Tibial artery (tissue), 4 donors: ENCODE results near the gene SDHB.

Experiments used
- DNase-seq, 2 donors: peaks; one replicate each; pipeline ENCODE4 v3.0.0-alpha.2; 2019
- H3K27ac ChIP-seq, 2 donors: fragments of 200-600 bp; sonication (generic) in 1 of 2; 1 replicate in 1 of 2; 2 replicates in 1 of 2; pipeline ENCODE4 v1.5.1; 2018 to 2019; ENCODE audit warnings: mild to moderate bottlenecking in 1 of 2
- H3K27me3 ChIP-seq, 2 donors: fragments of 200-600 bp; sonication (generic) in 1 of 2; one replicate each; pipeline versions ENCODE4 v1.5.1 to v1.6.0; 2016 to 2019
- H3K36me3 ChIP-seq, 3 donors: fragments of 200-600 bp; sonication (generic) in 2 of 3; one replicate each; pipeline ENCODE4 v1.5.1; 2016 to 2019; ENCODE audit warnings: mild to moderate bottlenecking in 2 of 3
- H3K4me1 ChIP-seq, 4 donors: fragments of 200-600 bp; sonication (generic) in 2 of 4; 1 replicate in 3 of 4; 2 replicates in 1 of 4; pipeline ENCODE4 v1.5.1; 2016 to 2019
- H3K4me3 ChIP-seq, 2 donors: fragments of 200-600 bp; sonication (generic) in 1 of 2; 1 replicate in 1 of 2; 2 replicates in 1 of 2; pipeline ENCODE4 v1.5.1; 2018 to 2019; ENCODE audit warnings: mild to moderate bottlenecking in 2 of 2
- H3K9me3 ChIP-seq, 3 donors: fragments of 200-600 bp; sonication (generic) in 1 of 3; one replicate each; pipeline ENCODE4 v1.5.1; 2016 to 2019
- intact Hi-C: fragments of 100-400 bp; cut with DNase I; formaldehyde crosslinking; loops from one replicate; pipeline ENCODE4 v1.15.0; 2023; ENCODE audit warnings: low total_unique reads
- TF ChIP-seq, protein P1 (sequence below), 2 experiments: fragments of 200-600 bp in 1 of 2; fragments of 450-650 bp in 1 of 2; IDR thresholded peaks; one replicate each; pipeline ENCODE4 v1.5.1; 2017 to 2019; ENCODE audit warnings: antibody characterized with exemption in 2 of 2, mild to moderate bottlenecking in 1 of 2, moderate library complexity in 1 of 2

The SDHB gene

DNA sequence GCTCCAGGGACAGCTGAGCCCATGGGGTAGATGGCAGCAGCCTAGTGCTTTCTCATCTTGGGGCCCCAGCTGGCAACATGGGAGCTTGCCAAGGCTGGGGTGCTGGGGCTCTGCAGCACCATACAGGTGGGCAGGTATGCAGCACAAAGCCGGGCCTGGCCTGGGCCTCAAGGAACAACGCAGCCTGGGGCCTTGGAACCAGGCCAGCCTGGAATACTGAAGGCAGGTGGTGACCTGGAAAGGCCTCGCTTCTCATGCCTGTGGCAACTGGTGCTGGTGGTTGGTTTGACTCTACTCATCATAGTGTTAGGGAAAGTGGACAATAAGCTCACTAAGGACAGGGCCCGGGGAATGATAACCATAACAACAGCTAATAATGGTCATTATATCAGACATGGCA, 27.0 kb upstream of the SDHB start:
- no peak for DNase-seq
- TF ChIP-seq, protein P1, sequence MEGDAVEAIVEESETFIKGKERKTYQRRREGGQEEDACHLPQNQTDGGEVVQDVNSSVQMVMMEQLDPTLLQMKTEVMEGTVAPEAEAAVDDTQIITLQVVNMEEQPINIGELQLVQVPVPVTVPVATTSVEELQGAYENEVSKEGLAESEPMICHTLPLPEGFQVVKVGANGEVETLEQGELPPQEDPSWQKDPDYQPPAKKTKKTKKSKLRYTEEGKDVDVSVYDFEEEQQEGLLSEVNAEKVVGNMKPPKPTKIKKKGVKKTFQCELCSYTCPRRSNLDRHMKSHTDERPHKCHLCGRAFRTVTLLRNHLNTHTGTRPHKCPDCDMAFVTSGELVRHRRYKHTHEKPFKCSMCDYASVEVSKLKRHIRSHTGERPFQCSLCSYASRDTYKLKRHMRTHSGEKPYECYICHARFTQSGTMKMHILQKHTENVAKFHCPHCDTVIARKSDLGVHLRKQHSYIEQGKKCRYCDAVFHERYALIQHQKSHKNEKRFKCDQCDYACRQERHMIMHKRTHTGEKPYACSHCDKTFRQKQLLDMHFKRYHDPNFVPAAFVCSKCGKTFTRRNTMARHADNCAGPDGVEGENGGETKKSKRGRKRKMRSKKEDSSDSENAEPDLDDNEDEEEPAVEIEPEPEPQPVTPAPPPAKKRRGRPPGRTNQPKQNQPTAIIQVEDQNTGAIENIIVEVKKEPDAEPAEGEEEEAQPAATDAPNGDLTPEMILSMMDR (IDR thresholded peaks at IDR 0.05): no peak
- no peak overlapping the region for H3K27ac ChIP-seq
- no peak overlapping the region for H3K4me3 ChIP-seq
- intact Hi-C loops: no loop called here
- no peaks in the 10 kb centered on the region for H3K4me1 ChIP-seq
- H3K9me3 ChIP-seq: no peaks in the 10 kb centered on the region
- H3K36me3 ChIP-seq: no peaks in the 10 kb centered on the region
- peaks cover 0 to 7% of the 10 kb centered on the region in 2 donors for H3K27me3 ChIP-seq

- TF ChIP-seq, protein P1 (IDR thresholded peaks at IDR 0.05): no peak
- Histone ChIP-seq H3K4me3 (no peak overlapping the region), H3K36me3 (no peaks in the 10 kb centered on the region)
These were observed 26.4 kb upstream of the SDHB start for GRCh38 chr1:17080085-17080759.

DNA sequence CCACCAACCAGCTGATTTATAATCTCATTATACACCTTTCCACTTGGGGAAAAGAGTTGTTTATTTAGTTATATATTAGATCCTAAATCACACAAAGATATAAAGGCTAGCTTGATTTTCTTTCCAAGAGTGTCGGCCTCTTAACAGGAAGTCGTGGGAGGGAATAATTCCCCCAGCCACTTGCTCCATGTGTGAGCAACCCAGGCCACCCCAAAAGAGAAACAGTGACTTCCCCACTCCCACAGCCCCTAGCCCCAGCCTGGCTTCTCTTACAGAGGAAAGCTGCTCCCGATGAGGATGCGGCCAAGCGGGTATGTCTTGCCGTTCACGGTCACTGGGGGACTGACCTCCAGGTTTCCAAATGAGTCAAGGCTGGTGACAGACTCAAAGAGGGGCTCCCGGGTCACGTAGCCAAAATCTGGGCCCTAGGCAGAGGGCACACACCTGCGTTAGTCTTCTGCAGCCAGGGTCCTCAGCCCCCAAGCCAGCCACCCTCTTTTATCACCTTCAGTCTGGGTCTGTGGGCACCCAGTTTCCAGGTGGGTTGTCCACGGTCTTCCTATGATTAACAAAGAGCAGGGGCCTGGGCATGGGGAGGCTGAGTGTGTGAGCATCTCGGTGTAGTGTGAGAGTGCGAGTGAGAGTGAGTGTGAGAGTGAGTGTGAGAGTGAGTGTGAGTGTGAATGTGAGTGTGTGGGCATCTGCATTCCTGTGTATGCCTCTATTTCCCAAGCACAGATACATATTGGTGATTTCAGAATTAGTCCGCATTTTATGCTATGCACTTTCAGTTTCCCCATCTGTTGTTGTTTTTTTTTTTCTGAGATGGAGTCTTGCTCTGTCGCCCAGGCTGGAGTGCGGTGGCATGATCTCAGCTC, 25.4 kb upstream of the SDHB start:
- H3K27me3 ChIP-seq: peaks cover 0 to 8% of the 10 kb centered on the region in 2 donors
- H3K4me1 ChIP-seq: no peaks in the 10 kb centered on the region
- H3K4me3 ChIP-seq: no peak overlapping the region
- H3K27ac ChIP-seq: no peak overlapping the region
- H3K36me3 ChIP-seq: no peaks in the 10 kb centered on the region
- intact Hi-C loops: no loop called here
- no peaks in the 10 kb centered on the region for H3K9me3 ChIP-seq
- TF ChIP-seq, protein P1 (IDR thresholded peaks at IDR 0.05): no peak
- no peak for DNase-seq

More at GRCh38 chr1:17080085-17080759, 26.4 kb upstream of the SDHB start:
- H3K27me3 ChIP-seq: peaks cover 0 to 9% of the 10 kb centered on the region in 2 donors
- H3K4me1 ChIP-seq: no peaks in the 10 kb centered on the region
- H3K27ac ChIP-seq: no peak overlapping the region
- no peaks in the 10 kb centered on the region for H3K9me3 ChIP-seq
- intact Hi-C loops: no loop called here
- no peak for DNase-seq

- no peak overlapping the region for H3K4me3 ChIP-seq
- H3K27me3 ChIP-seq: peaks cover 0 to 4% of the 10 kb centered on the region in 2 donors
- intact Hi-C loops: no loop called here
- no peaks in the 10 kb centered on the region for H3K9me3 ChIP-seq
- H3K4me1 ChIP-seq: no peaks in the 10 kb centered on the region
- no peak overlapping the region for H3K27ac ChIP-seq
- DNase-seq: no peak
- H3K36me3 ChIP-seq: no peaks in the 10 kb centered on the region
- TF ChIP-seq, protein P1 (IDR thresholded peaks at IDR 0.05): no peak
These were observed 21.8 kb upstream of the SDHB start for GRCh38 chr1:17075470-17076255.

- Histone ChIP-seq H3K4me3 (no peak overlapping the region), H3K27ac (no peak overlapping the region), H3K9me3 (no peaks in the 10 kb centered on the region), H3K27me3 (peaks cover 0 to 4% of the 10 kb centered on the region in 2 donors), H3K4me1 (no peaks in the 10 kb centered on the region), H3K36me3 (peaks cover 0 to 8% (median 0%) of the 10 kb centered on the region in 3 donors)
- TF ChIP-seq, protein P1 (IDR thresholded peaks at IDR 0.05): no peak
- intact Hi-C loops: no loop called here
- DNase-seq: no peak
These were observed 18.0 kb upstream of the SDHB start for GRCh38 chr1:17071794-17072193.
